ENCODE measurements around the gene TFE3.

Gene TFE3

DNA sequence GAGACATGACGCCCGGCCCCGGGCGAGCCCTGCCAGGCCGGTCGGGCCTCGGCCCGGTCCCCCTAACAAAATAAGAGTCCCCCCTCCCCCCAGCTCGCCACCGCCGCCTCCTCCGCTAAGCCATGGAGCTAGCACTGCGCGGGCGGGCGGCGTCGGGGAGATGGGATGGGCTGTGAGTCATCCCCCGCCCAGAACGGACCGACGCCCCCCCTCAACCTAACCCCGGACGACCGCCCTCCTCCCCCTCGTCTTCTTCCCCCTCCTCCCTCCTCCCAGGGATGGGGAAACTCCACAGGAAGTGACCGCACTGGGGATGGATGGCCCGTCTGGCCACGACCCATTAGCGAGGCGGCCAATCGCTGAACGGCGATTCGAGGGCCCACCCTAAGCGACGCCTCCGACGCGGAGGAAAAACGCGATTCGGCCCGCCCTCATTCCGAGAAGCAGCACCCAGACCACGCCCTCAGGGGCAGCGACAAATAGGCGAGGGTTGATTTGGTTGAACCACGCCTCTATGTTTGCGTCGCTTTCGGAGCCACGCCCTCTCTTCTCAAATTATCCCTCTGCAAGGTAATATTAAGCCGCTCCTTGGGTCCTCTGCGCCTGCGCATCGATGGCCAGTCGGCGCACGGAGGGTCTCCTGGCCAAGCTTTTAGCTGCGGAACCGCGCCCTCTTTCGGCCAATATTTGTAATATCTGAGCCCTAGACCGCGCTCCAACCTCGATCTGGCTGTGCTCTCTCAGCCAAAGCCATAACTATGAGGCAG, at the start of gene TFE3:
Gene TFE3 (minus strand): TSS at position 138 of the 767 bp plus-strand sequence. CDS start 131 bp downstream, at position 7.
- peak; percentile 97 for DNase-seq

GRCh38 chrX:49089553-49089952, 46.4 kb upstream of the TFE3 start:
- no peak for DNase-seq

DNA sequence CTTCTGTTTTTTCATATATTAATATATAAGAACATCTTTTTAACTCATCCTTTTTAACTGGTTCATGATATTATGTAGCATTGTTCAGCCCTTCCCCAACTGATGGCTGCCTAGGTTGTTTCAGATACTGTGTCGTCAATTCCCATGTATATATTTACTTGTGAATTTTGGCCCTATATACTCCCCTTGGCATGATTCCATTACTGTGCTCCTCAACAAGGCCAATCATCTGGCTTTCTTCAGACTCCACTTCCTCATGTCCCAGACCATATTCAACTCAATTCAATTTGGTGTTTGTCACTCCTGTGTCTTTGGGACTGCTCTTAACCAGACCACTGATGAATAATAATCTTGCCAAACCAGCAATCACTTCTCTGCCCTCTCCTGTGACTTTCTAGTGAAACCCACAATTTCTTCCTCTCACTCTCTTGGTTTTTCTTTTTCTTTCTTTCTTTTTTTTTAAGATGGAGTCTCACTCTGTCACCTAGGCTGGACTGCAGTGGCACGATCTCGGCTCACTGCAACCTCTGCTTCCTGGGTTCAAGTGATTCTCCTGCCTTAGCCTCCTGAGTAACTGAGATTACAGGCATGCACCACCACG, 39.2 kb upstream of the TFE3 start:
- no peak for DNase-seq

DNA sequence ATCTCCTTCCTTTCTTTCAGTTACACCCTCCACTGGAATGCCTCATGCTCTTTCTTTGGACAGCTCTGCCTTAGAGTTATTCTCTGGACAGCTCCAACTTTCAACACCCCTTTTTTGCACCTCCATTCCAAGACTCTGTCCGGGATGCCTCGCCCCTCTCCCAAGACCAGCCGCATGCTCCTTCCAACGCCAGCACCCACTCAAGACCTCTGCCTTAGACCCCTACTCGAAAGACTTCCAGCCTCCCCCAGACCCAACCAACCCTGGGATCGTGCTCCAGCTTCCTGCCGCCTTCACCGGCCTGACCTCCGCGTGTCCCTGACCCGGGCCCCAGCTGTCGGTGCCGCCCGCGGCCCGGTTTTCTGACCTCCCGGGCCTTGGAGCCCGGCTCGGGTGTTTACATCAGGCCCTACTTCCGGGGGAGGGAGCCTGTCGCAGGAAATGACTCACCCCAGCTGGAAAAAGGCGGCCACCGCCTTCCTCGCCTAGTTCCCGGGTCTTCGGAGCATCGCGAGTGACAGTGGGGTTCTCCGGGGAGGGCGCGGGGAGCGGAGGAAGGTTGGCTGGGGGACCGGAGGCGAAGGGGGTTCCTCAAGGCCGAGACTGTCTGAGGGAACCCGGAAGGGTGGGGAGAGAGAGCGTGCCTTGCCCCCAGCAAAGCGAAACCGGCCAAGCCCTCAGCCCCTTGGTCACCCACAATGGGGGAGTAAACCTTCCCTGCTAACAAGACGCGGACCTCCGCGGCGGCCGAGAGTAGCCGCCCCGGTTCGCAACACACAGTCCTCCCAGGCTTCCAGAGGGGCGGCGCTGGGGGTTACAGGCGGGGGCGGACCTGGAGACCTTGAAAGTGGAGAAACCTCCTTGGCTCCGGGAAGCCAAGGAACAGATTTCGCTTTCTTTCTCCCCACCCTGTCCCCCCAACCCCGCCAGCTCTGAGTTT, 36.6 kb upstream of the TFE3 start, which contains the start of gene WDR45:
Gene WDR45 (minus strand): TSS at position 399 of the 940 bp plus-strand sequence. CDS start 1,792 bp downstream, outside the sequence.
- no peak for DNase-seq

- no peak for DNase-seq
Measured at GRCh38 chrX:49077941-49078340, 34.8 kb upstream of the TFE3 start.

DNA sequence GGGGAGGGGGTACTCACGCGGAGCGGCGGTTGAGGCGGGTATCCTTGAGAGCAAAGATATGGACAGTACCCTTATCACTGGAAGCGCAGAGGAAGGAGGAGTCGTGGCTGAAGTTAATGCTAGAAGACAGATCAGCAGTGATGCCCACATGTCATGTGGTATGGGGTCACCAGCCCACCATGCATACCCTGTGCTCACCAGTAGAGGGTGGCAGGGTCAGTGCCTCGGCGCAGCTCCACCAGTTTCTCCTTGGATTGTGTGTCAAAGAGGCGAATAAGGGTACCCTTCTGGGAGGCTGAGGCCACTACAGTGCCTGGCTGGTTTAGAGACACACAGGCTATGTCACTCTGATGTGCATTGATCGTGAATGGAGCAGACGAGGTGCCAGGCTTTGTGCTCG, 32.2 kb upstream of the TFE3 start:
- no peak for DNase-seq

DNA sequence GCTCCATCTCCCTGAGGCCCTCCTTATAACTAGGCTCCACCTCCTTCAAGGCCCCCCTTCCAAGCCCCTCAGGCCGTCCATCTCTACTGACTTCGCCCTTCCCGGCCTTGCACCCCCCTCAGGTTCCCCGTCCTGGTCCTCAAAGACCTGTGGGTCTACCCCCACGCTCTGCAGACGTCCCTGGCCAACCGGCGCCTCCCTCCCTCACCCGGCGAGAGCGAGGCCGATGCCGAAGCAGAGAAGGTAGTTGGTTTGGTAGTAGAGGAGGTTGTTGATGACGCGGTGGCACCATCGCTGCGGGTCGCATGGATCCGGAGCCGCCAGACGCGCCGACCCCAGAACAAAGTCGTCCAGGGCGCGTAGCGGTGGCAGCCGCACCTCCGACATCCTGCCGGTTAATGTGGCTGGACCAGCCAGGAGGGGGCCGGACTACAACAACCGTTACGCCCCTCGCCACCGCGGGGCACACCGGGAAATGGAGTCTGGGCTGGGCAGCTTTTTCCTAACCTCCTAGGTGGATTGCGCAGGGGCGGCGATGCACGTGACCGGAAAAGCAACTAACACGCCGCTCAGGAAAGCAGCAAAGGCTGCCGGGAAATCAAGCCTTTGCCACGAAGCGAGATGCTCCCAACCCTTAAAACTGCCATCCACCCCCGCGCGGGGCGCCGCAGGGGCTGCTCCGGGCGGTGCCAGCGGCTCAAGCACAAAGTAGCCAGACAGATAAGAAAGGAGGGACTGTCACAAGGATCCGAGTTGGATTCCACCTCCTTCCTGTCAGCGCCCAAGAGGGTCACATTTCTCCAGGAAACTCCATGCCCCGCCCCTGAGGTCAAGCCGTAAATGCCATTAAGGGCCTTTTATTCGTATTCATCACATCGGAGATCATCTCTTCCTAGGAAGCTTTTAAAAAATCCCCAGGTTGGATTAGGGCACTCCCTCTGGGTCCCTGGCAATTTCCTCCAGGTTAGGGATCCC, 30.7 kb upstream of the TFE3 start, which contains the start of gene PRAF2:
Gene PRAF2 (minus strand): TSS at position 402 of the 975 bp plus-strand sequence. CDS start 15 bp downstream, at position 387.
- peak; percentile 74 for DNase-seq

DNA sequence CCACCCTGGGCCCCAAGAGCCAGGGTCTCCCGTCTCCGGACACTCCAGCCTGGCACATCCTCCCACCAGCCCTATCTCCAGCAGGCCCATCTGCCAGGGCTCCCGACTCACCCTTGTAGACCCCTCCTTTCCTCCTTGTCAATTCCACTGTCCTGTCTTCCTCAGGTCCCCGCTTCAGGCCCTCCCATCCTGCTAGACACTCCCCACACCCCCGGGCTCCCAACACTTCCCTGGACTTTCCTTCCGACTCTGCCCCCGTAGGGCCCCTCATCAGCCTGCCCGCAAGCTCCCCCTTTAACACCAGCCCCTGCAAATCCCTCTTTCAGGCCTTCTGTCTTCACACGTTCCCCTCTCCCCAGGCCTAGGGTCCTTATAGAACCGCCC, 29.5 kb upstream of the TFE3 start:
- DNase-seq = no peak

DNA sequence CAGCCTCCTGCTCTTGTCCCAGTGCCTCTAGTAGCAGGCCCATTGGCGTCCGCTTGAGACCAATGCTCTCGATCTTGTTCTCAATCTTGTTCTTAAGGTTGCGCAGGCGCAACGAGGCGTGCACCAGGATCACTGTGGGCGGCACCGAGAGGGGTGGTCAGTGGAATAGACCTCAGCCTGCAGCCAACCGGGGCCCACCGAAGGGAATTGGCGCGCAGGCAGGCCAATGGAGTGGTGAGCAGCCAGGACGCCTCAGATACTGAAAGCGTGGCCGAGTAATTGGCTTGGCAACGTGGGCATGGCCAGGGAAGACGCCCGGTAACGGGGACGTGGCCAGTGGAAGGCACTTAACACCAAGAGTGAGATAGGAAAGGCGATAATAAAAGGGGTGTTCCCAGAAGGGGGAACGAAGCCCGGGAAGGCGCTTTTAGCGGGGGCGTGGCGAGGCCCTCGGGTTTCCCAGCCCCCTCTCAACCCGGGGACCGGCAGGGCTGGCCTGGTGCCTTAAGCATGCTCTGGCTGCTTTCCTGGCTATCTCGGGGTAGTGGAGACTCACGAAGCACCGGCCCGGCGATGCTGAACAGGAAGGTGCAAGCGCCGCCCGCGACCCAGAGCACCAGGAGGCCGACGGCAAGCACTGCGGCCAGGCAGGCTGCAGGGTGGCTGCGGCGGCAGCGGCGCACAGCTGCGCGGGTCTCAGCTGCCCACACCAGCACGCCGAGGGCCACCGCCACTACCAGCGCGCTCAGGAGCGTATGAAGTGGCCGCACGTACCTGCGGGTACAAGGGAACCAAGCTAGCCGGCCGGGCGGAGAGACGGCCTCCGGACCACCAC, 28.9 kb upstream of the TFE3 start:
- no peak for DNase-seq

DNA sequence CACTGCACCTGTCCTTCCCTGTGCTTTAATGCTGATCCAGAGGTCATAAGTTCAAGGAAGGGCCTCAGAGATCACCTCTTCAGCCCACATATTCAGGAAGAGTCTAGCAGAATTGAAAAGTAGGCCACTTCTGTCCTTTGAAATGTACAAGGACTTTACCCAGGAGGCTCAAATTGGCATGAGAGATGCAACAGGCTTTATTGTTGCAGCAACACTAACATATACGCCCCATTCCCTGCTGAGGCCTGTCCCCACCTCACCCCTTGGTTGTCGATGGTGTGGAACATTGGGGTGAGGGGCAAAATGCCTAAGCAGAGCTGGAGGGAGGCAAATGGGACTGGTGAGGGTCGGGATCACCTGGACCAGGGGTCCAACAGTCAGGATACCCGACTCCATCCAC, 27.8 kb upstream of the TFE3 start:
- no peak for DNase-seq

DNA sequence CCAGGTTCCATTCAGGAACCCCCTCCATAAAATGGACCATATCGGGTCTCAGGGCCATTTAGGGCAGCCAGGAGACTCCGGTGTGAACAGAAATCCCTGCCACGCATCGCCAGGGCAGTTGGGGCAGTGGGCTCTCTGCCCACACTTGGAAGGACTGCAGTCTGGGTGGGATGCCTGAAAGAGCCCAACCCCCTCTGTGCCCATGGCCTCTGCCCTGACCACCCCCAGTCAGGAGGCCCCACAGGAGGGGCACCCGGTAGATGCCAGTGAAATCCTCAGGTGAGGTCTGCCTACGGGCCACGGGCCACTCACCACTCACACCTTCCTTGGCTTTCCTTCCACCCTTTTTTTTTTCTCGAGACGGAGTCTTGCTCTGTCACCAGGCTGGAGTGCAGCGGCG, 25.9 kb upstream of the TFE3 start:
- DNase-seq = no peak

DNA sequence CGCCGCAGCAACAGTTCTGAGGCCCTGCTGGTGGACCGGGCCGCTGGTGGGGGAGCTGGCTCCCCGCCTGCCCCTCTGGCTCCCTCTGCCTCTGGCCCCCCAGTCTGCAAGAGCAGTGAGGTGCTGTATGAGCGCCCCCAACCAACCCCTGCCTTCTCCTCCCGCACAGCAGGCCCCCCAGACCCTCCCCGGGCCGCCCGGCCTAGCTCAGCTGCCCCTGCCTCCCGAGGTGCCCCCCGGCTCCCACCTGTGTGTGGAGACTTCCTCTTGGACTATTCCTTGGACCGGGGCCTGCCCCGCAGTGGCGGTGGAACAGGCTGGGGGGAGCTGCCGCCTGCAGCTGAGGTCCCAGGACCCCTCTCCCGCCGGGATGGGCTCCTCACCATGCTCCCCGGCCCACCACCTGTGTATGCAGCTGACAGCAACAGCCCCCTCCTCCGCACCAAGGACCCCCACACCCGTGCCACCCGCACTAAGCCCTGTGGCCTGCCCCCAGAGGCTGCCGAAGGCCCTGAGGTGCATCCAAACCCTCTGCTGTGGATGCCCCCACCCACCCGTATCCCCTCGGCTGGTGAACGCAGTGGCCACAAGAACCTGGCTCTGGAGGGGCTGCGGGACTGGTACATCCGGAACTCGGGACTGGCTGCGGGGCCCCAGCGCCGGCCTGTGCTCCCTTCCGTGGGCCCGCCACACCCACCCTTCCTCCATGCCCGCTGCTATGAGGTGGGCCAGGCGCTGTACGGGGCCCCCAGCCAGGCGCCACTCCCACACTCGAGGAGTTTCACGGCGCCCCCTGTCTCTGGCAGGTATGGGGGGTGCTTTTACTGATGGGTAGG, 24.3 kb upstream of the TFE3 start:
- DNase-seq = no peak

DNA sequence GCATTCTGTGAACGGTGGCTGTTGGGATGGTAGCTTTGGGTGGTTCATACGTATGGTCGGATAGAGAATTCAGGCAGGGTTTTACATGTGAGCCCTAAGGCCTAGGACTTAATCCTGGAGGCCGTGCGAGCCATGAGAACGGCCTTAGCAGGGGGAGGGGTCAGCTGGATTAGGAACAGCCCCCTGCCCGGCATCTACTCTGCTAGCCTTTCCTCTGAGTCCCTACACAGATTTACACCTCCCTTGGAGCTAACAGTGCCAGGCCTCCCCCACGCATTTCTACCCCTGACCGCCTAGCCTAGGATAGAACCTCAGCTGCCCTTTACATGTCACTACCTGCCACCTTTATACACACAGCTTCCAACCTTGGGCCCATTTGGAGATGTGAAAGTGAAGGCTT, 23.5 kb upstream of the TFE3 start:
- DNase-seq = no peak

- DNase-seq = no peak
Measured at GRCh38 chrX:49066278-49066677, 23.1 kb upstream of the TFE3 start.

- DNase-seq = no peak
Measured at GRCh38 chrX:49064735-49065134, 21.6 kb upstream of the TFE3 start.

DNA sequence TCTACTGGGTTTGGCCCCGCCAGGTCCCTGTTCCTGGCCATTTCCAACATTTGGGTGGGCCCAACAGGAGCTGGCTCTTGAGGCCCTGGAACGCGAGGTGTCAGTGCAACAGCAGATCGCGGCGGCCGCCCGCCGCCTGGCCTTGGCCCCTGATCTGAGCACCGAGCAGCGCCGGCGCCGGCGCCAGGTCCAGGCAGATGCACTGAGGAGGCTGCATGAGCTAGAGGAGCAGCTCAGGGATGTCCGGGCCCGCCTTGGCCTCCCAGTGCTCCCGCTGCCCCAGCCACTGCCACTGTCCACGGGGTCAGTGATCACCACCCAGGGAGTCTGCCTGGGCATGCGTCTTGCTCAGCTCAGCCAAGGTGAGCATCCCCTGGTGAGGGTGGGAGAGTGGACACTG, 21.1 kb upstream of the TFE3 start:
- no peak for DNase-seq

- DNase-seq = no peak
Measured at GRCh38 chrX:49063715-49064114, 20.6 kb upstream of the TFE3 start.

GRCh38 chrX:49061916-49062315, 18.8 kb upstream of the TFE3 start:
- no peak for DNase-seq

- no peak for DNase-seq
Measured at GRCh38 chrX:49061490-49061889, 18.3 kb upstream of the TFE3 start.

GRCh38 chrX:49060914-49061313, 17.8 kb upstream of the TFE3 start:
- DNase-seq = no peak
